SU-DHL-6 (cell line): ENCODE measurements around the gene SLC25A1.

Source experiments
- H2AFZ ChIP-seq: fragments of 200-600 bp; sonication (generic); 2 replicates; pipeline ENCODE4 v1.6.1; 2014; ENCODE audit warnings: low read depth, mild to moderate bottlenecking, moderate library complexity, mixed read lengths, antibody characterized with exemption, low read length; ENCODE audit not compliant: severe bottlenecking
- H3F3A ChIP-seq: fragments of 200-600 bp; shearing (Covaris generic); 2 replicates; pipeline ENCODE4 v1.6.0; 2016; ENCODE audit warnings: antibody characterized with exemption, mild to moderate bottlenecking; ENCODE audit not compliant: insufficient read depth
- H3K27ac ChIP-seq: fragments of 200-600 bp; sonication (generic); 2 replicates; pipeline ENCODE4 v1.5.1; 2016; ENCODE audit warnings: low read depth, mild to moderate bottlenecking, low read length, moderate library complexity, mixed read lengths
- H3K27me3 ChIP-seq: fragments of 200-600 bp; sonication (generic), shearing (Covaris generic); 2 replicates; pipeline ENCODE4 v1.6.0; 2014; ENCODE audit warnings: mild to moderate bottlenecking, low read length
- H3K36me3 ChIP-seq: fragments of 200-600 bp; sonication (generic); 2 replicates; pipeline ENCODE4 v1.6.1; 2014; ENCODE audit warnings: mild to moderate bottlenecking, low read length, mixed read lengths
- H3K4me2 ChIP-seq: fragments of 300-600, 200-600 bp; shearing (Covaris generic), sonication (generic); 2 replicates; pipeline ENCODE4 v1.6.0; 2014; ENCODE audit warnings: low read length, low read depth, mild to moderate bottlenecking; ENCODE audit not compliant: poor library complexity, severe bottlenecking
- H3K4me3 ChIP-seq: fragments of 200-600 bp; sonication (generic); 2 replicates; pipeline ENCODE4 v1.5.1; 2014; ENCODE audit warnings: antibody characterized with exemption, low read length, mild to moderate bottlenecking, mixed read lengths; ENCODE audit not compliant: insufficient read depth, poor library complexity, severe bottlenecking
- H3K79me2 ChIP-seq: fragments of 200-600 bp; sonication (generic); 2 replicates; pipeline ENCODE4 v1.6.1; 2014; ENCODE audit warnings: mild to moderate bottlenecking, low read length, moderate library complexity; ENCODE audit not compliant: insufficient read depth
- H3K9ac ChIP-seq: fragments of 200-600 bp; sonication (generic); 2 replicates; pipeline ENCODE4 v1.7.0; 2014; ENCODE audit warnings: mild to moderate bottlenecking, low read length
- H3K9me2 ChIP-seq: fragments of 200-600 bp; sonication (generic); replicated peaks from 2 replicates; pipeline ENCODE4 v1.6.1; 2014; ENCODE audit warnings: low read length; ENCODE audit not compliant: insufficient read depth
- H3K9me3 ChIP-seq: fragments of 200-600 bp; sonication (generic); 2 replicates; pipeline ENCODE4 v1.6.1; 2014; ENCODE audit warnings: low read length, mixed read lengths; ENCODE audit not compliant: insufficient read depth
- H4K20me1 ChIP-seq: fragments of 200-600 bp; sonication (generic); 2 replicates; pipeline ENCODE4 v1.6.1; 2014; ENCODE audit warnings: low read depth, mild to moderate bottlenecking, antibody characterized with exemption, low read length, moderate library complexity, mixed read lengths
- EZH2phosphoT487 ChIP-seq: fragments of 200-600 bp; sonication (generic), shearing (Covaris generic); conservative IDR thresholded peaks from 2 replicates; pipeline ENCODE4 v1.6.1; 2018; ENCODE audit warnings: mild to moderate bottlenecking, antibody characterized with exemption, low read length, moderate library complexity, mixed read lengths
- TF ChIP-seq, protein P1 (sequence below): fragments of 200-600 bp; sonication (generic); IDR thresholded peaks from one replicate; pipeline ENCODE4 v1.5.1; 2017; ENCODE audit warnings: antibody characterized with exemption, mild to moderate bottlenecking, low read length, moderate library complexity; ENCODE audit not compliant: insufficient read depth, poor library complexity, severe bottlenecking

SLC25A1 gene

DNA sequence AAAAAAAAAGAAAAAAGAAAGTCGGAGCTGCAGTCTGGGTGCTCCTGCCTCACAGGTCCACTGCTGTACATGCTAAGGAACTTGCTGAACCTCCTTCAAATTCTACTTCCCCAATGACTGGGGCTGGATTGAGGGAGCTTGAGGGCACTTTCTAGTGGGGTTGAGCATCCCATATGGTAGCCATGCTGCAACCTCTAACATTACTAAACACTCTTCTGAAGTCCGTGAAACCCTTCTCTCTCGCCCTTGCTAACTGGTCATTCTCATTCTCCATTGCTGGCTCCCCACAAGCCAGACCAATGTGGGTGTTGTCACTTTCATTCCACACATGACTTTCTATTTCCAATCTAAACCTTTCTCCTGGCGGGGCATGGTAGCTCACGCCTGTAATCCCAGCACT is 35.3 kb downstream of the SLC25A1 start:
- Histone ChIP-seq H3K79me2 (peaks cover 13% of the 10 kb centered on the region), H4K20me1 (no peaks in the 10 kb centered on the region), H3K9ac (0 out of 2 replicates have a peak overlapping the region, but pooled peaks have one; percentile 87), H2AFZ (no peak overlapping the region), H3K27ac (no peak overlapping the region), H3K27me3 (no peaks in the 10 kb centered on the region), H3F3A (no peaks in the 10 kb centered on the region), H3K36me3 (no peaks in the 10 kb centered on the region), H3K9me2 (no peaks in the 10 kb centered on the region), H3K9me3 (no peaks in the 10 kb centered on the region), H3K4me2 (no peak overlapping the region), H3K4me3 (no peak overlapping the region)
- no peak for TF ChIP-seq EZH2phosphoT487
- TF ChIP-seq, protein P1, sequence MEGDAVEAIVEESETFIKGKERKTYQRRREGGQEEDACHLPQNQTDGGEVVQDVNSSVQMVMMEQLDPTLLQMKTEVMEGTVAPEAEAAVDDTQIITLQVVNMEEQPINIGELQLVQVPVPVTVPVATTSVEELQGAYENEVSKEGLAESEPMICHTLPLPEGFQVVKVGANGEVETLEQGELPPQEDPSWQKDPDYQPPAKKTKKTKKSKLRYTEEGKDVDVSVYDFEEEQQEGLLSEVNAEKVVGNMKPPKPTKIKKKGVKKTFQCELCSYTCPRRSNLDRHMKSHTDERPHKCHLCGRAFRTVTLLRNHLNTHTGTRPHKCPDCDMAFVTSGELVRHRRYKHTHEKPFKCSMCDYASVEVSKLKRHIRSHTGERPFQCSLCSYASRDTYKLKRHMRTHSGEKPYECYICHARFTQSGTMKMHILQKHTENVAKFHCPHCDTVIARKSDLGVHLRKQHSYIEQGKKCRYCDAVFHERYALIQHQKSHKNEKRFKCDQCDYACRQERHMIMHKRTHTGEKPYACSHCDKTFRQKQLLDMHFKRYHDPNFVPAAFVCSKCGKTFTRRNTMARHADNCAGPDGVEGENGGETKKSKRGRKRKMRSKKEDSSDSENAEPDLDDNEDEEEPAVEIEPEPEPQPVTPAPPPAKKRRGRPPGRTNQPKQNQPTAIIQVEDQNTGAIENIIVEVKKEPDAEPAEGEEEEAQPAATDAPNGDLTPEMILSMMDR = no peak

GRCh38 chr22:19142394-19142793 is 36.1 kb downstream of the SLC25A1 start:
- H3K27ac ChIP-seq = no peak overlapping the region
- H3K9me2 ChIP-seq = no peaks in the 10 kb centered on the region
- H3K36me3 ChIP-seq = no peaks in the 10 kb centered on the region
- H3K9me3 ChIP-seq = no peaks in the 10 kb centered on the region
- no peaks in the 10 kb centered on the region for H3F3A ChIP-seq
- no peaks in the 10 kb centered on the region for H4K20me1 ChIP-seq
- H3K27me3 ChIP-seq = no peaks in the 10 kb centered on the region
- H3K4me2 ChIP-seq = no peak overlapping the region
- no peak overlapping the region for H3K4me3 ChIP-seq
- H2AFZ ChIP-seq = no peak overlapping the region
- no peak overlapping the region for H3K9ac ChIP-seq
- peaks cover 13% of the 10 kb centered on the region for H3K79me2 ChIP-seq
- TF ChIP-seq EZH2phosphoT487 = no peak
- TF ChIP-seq, protein P1 = no peak

DNA sequence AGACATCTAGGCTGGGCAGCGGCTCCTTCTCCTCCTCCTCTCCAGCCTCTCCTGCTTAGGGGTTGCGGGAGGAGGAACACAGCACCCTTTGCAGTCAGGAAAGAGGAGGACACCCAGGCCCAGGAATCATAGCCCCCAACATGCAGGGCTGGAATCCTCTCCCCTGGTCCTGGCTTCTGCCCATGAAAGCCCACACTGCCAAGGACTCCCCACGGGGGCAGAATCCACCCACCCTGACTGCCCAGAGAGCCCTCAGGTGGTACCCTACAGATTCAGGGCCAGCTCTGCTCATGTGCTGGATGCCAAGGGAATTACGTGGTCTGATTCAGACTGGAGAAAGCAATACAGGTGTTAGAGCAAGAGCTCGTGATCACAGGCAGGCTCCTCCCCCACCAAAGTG is 38.6 kb downstream of the SLC25A1 start:
- H3K36me3 ChIP-seq = no peaks in the 10 kb centered on the region

More for the DNA sequence above, 38.6 kb downstream of the SLC25A1 start:
- H3K9me2 ChIP-seq = no peaks in the 10 kb centered on the region
- no peak overlapping the region for H3K27ac ChIP-seq
- TF ChIP-seq, protein P1 = no peak
- no peak for TF ChIP-seq EZH2phosphoT487
- no peak overlapping the region for H3K9ac ChIP-seq
- no peak overlapping the region for H2AFZ ChIP-seq
- no peaks in the 10 kb centered on the region for H4K20me1 ChIP-seq
- no peak overlapping the region for H3K4me2 ChIP-seq
- no peaks in the 10 kb centered on the region for H3K27me3 ChIP-seq
- H3K79me2 ChIP-seq = peaks cover 13% of the 10 kb centered on the region
- H3F3A ChIP-seq = no peaks in the 10 kb centered on the region
- no peaks in the 10 kb centered on the region for H3K9me3 ChIP-seq
- no peak overlapping the region for H3K4me3 ChIP-seq
